HG02981 (cell line): ENCODE measurements around the gene ETFRF1.

Source experiments
- ATAC-seq: cut with Tn5 transposase; IDR thresholded peaks from one replicate; pipeline ENCODE4 v1.9.1; 2021; ENCODE audit warnings: mild to moderate bottlenecking, moderate library complexity; ENCODE audit not compliant: unreplicated experiment

Gene ETFRF1, protein sequence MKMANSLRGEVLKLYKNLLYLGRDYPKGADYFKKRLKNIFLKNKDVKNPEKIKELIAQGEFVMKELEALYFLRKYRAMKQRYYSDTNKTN

DNA sequence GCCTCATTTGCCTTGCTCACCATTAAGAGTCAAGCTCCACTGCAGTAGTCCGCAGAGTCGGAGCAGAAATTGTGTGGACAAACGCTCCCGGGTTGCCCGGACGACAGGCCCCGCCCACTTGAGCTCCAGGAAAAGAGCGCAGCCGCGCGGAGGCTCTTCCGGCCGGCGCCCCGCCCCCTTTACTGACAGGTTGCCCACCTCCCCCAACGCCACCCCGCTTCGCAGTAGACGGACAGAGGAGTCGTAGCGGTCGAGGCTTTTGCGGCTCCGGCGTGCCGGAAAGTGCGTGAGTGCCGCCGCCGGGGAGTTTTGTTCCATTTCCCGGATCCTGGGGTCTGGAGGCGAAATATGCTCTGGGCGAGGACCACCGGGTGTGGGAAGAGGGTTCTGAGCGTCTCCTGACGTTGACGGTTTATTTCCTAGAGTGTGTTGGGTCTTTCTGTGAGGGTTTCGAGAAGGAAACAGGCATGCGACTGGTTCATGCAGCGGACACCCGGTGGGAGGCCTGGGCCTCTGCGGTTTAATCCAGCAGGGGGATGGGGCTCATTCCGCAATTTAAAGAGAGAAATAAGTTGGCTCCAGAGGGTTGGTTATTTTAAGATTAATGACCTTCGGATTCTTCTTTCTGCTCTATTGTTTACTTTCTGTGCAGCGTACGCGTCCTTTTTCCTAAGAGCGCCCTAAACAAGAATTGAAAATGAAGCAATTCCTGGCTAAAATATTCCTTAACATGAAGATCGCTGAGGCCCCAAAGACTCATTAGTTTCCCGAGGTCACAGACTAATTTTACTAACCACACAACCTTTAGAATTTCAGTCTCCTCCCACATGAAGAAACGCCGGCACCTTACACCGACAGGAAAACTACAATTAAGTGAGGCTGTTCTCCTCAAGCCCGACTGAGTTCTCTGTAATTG is at the start of gene ETFRF1, which contains the start of gene DNAI7:
Gene ETFRF1 (plus strand): TSS at position 182 of the 916 bp plus-strand sequence. CDS start 8,720 bp downstream, outside the sequence.
Gene DNAI7 (minus strand): TSS at position 105 of the 916 bp plus-strand sequence. CDS start 82 bp downstream, at position 23.
- ATAC-seq = peak; percentile 94

DNA sequence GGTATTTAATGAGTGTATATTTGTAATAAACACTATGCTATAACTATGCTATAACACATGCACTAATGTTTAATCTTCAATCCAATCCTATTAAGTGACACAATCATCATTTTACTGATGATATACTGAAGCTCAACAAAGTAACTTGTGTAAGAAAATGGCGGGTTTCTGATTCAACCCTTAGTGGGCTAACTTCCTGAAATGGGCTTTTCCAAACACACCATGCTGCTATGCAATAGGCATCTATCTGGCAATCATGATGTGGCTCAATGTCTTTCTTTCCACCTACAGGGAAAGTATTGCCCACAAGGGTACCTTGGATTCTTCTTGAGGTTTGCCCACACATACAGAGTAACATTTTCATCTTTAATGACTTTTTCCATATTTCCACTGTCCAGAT is 48.4 kb upstream of the ETFRF1 start:
- ATAC-seq = no peak

DNA sequence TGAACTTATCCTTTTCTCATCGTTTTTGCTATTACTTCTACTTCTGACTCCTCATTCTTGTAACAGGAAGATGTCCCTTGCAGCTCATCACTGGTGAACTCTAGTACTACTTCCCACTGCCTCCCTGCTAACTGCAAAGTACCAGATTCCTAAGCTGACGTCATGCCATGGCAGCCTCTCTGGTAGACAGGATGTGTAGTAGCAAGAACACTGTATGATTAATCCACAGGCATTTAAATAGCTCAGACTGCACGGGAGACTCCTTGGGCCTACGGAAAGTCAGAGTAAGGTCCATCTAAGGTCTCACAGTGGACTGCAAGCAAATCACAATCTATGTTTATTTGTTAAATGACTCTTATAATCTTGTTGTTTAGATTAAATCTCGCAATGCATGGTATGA is 43.6 kb upstream of the ETFRF1 start:
- ATAC-seq = no peak

DNA sequence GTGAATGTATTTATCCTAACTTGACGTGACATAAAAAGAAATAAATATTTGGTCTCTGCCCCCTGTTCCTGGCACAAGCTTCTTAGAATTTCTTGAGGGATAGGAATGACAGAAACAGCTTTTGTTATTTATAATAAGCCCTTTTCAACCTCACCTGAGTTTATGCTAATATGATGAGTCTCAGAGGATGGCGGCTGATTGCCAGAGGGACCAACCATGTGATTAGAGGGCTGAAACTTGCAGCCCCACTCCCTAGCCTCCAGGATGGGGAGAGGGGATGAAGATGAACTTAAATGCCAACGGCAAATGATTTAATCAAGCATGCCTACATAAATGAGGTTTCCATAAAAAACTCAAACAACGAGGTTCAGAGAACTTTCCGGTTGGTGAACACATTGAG is 43.0 kb upstream of the ETFRF1 start:
- ATAC-seq = no peak

DNA sequence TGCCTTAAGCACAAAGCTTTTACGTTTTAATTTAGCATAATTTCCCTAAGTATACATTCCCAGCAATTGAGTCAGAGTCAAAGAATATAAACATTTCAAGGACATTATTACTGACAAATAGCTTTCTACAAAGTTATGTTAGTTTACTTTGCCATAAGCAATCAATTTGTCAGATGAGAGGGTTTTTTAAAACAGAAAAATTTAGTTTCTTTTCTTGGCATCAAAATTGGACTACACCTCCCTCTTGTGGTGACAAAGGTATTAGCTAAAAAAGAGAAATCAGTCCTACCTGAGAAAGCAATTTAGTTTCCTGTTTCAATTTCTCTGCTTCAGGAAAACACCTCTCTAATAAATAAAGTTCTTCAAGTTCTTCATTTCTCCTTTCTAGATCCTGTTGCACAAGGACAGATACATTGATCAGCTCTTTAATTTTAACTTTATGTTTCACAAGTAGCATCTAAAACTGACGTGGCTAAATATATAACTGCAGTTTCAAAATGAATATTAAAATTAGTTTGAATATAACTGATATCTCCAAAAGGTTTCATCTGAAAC is 39.9 kb upstream of the ETFRF1 start:
- peak; percentile 44 for ATAC-seq

DNA sequence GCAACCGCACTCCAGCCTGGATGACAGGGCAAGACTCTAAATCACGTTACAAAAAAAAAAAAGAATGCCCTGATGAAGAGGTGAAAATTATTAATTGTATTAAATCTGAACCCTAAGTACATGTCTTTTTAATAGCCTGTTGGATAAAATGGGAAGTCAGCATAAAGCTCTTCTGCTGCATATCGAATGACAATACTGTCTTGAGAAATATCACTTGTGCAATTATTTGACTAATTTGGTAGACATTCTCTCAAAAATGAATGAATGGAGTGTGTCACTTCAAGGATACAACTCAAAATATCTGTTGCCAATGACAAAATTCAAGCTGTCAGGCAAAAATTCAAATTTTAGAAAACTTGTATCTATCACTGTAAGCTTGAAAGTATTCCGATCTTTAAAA is 39.0 kb upstream of the ETFRF1 start:
- ATAC-seq = no peak

DNA sequence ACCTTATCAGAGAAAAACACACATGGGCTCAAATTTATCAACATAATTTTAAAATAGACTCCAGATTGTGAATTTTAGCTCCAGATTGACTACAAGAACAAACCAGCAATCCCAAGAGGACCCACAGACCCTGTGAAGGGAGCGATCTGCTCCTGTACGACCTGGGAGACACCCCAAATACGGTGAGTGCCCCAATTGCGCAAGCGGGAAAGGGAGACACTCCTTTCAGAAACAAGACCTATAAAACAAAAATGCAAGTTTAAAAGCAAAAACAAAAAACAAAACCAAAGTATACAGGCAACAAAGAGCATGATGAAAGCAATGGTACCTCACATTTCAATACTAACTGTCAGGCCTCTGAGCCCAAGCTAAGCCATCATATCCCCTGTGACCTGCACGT is 32.2 kb upstream of the ETFRF1 start:
- no peak for ATAC-seq

DNA sequence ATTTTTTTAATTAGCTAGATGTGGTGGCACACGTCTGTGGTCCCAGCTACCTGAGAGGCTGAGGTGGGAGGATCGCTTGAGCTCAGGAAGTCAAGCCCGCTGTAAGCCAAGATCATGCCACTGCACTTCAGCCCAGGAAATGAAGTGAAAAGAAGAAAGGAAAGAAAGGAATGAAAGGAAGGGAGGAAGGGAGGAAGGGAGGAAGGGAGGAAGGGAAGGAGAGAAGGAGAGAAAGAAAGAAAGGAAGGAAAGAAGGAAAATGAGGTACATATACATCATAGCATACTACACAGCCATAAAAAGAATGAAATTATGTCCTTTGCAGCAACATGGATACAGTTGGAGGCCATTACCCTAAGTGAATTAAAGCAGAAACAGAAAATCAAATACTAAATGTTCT is 12.3 kb upstream of the ETFRF1 start:
- no peak for ATAC-seq

DNA sequence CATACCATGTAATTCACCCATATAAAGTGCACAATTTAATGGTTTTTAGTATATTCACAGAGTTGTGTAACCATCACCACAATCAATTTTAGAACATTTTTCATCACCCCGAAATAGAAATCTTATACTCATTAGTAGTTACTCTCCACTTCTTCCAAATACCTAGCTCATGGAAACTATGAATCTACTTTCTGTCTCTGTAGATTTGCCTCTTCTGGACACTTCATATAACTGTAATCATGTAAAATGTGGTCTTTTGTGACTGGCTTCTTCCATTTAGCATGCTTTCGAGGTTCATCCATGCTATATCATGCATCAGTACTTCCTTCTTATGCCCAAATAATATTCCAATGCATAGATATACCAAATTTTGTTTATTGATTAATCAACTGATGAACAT is 10.9 kb upstream of the ETFRF1 start:
- ATAC-seq = no peak

DNA sequence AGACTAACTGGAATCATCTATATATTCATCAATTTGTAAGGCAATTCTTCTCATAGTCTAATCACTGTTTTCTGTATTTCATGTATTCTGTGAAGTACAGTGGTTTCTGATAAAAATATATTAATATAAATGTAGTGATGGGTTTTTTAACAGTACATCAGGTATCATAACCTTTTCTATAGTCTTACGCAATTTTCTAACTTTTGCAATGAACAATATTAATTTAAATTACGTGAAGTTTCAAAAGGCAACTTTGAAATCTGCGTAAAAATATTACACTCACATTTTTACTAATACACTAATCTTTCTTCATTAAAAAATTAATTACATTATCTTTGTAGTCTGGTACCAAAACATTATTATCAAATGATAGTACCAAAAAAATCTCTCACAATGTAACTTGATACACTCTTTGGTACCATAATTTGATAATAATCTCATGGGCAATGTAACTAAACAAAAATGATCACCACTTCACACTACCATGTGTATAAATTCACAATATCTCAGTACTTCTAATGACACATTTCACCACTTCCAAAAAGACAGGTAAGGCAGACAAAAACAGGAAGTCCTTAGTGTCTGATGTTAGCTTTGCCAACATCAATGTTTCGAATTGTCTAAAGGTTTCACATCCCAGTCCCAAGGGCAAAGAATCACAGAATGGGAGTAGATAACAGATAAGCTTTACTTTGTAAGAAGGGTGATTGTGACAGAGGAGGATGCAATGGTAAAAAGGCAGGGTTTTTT is 8.8 kb upstream of the ETFRF1 start:
- ATAC-seq = peak; percentile 40

DNA sequence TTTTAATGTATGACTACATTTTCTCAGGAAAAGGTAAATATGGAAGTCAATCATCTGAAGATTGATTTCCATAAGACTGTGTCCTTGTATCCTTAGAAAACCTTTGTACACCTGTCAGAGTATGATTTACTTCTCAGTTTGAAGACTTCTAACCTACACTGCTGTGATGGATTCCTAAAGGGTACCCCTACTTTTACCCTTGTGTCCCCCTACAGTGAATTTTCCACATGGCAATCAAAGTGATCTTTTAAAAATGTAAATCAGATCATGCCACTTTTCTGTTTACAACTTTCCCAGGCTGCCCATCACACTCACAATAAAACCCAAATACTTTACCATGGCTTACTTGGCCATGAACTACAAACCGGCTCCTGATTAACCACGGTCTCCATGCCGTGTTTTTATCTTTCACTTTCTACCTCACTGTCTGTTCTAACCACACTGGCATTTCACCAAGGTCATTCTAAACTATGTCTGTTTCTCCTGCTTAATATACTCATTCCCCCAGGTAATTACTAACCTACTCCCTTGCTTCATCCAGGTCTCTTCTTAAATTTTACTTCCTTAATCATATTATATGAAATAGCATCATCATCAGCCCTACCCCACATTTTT is 8.1 kb upstream of the ETFRF1 start:
- ATAC-seq = peak; percentile 85

DNA sequence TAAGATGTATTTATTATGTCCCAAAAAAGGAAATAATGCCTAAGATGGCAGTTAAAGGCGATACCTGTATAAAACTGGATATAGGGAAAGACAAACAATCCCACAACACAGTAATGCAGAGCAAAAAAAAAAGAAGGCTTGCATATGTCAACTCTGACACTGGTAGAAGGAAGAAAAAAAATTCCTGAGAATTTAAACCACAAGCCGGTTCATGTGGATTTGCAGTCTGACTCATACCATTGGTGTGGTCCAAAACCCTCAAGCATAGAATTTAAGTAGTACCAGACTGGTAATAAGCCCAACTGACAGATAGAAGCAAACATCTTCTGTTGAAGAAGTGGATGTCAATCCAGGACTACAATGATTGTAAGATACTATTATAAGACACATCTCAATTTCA is 7.3 kb upstream of the ETFRF1 start:
- ATAC-seq = no peak

DNA sequence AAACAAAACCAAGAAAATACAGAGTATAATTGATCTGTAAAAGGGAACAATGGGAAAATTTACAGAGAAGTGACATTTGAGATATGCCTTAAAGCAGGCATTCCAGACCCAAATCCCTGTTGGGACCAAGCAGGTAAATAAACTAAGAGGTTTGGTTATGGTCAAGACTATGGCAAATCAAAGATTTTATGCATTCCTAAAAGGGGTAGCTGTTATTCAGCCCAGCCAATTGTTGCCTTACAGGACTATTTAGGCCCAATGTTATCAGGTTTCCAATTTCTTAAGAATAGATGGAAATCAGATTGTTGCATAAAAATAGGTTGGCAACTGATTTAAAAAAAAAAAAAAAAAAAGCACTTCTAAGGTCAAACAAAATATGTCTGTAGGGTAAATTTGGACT is 5.4 kb upstream of the ETFRF1 start:
- ATAC-seq = no peak

DNA sequence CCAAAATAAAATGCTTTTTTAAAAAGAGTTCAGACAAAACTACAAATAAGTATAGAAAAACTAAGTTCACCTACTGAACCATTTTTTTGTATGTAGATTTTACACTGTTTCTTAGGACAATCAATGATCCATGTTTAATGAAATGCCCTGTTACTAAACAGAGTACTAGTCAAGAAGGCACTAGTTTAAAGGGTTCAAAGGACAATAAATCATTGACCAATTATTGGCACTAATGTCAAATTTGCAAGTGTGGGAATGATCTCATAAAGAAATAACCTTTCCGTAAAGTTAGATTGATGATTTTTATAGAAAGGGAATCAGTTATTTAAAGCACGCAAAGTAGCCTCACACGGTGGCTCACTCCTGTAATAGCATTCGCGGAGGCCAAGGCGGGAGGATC is 4.2 kb upstream of the ETFRF1 start:
- no peak for ATAC-seq

DNA sequence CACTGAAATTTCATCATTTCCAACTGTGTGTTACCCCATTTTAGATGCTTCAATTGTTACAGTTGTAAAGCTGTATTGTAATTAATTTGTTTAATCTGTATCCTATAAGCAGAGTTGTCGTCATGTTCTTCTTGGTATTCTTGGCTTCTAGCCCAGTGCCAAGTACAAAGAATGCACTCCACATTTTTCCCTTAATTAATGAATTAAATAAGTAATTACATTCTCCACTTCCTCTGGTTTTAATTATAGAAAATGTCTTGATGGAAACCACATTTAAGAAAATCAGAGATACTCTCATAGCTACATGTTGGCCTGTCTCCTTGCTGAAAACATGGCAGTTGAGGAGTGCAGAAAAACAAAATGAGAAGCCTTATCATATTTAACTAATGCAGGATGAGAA is 823 bp upstream of the ETFRF1 start:
- no peak for ATAC-seq

DNA sequence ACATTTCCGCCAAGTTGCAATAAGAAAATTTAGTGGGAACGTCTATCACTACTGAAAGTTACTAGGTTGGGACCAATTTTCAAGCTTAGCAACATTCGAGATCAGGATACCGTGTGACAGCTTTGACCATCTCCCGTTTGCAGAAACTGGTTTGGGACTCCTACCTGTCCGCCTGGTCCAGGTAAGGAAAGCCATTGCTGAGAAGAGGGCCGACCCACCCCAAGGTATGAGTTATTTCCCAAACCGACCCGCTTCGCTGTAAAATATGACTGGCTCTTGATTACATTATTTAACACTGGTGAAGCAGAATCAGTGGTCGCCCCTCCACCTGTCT is 348 bp upstream of the ETFRF1 start:
- no peak for ATAC-seq

DNA sequence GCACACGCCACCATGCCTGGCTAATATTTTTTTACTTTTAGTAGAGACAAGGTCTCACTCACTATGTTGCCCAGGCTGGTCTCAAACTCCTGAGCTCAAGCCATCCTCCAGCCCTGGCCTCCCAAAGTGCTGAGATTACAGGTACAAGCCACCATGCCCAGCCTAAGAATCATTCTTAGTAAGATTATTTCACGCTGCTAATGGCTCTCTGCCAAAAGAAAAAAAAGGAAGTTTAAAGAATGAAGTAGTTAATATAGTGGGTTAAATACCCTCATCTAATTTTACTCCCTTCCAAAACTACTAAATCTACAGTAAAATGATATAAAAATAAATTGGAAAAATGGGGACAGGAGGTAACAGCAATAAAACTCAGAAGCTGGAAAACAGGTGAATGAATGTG is 2.6 kb downstream of the ETFRF1 start:
- ATAC-seq = no peak

DNA sequence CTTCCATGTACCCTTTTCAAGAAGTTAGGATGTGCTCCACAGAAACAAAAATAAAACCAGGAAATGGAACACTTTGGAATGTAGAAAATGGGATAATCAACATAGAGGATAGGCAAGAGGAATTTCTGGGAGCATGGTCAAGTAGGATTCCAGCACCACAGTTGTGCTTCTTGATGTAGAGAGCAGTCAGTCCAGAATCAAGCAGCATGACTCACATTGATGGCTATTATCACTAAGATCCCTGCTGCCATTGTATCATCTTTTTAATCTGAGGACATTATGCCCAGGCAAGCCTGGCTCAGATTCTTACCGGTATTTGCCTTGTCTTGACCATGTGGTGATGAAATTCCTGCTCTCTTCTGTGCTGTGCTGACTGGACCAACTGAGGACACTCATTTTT is 5.7 kb downstream of the ETFRF1 start:
- ATAC-seq = no peak

DNA sequence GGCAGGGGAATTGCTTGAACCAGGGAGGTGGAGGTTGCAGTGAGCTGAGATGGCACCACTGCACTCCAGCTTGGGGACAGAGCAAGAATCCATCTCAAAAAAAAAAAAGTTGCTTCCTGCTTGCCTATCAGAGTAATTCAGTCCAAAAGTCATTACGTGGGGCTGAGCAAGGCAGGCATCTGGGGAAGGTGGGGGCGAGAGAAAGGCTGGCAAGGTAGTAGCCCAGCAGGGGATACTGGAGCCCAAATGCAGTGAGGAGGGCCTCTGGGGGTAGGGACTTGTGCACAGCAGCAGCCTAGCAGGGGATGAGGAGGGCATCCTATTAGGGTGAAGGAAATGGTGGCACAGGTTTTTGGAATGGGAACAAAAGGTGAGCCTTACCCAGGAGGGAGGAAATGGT is 7.1 kb downstream of the ETFRF1 start:
- ATAC-seq = no peak

DNA sequence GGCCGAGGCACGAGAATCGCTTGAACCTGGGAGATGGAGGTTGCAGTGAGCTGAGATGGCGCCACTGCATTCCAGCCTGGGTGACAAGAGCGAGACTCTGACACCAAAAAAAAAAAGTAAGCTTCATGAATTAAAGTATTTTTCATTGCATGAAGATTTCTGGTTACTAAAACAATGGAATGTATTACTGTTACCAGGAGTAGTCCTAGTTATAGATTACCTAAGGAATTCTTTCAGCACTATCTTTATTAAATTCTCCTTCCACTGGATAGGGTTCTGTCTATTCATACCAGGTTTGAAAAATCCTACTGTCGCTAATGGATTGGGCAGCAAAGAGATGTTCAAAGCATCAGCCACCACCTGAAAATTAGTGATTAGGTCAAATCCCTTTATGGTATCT is 12.4 kb downstream of the ETFRF1 start:
- no peak for ATAC-seq

DNA sequence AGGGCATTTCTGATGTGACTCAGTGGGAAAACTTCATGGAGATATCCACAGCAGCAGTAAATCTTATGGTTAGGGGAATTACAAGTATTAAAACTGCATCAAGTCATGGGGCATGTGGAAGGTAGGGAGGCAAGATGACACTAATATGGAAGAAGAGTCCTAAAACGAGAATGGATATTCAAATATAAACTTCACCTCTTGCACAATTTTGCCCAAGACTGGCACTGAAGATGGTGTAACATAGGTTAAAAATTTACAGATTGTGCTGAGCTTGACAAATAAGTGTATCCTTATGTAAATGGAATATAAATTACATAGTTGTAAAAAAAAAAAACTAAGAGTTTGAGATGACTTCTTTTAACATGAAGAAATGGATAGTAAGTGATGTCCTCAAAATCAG is 12.8 kb downstream of the ETFRF1 start:
- no peak for ATAC-seq
